Stimulated activated CD4-positive, alpha-beta T cell treated with anti-CD3 and anti-CD28 coated beads, TNF-alpha, amount 100 ng/mL, for 4 hours (primary cell): Measurements from ENCODE around the gene MMP28.

Experiments
- DNase-seq, 3 experiments: peaks; one replicate each; pipeline ENCODE4 v3.0.0-alpha.2; 2020; ENCODE audit warnings: low read depth in 3 of 3

Gene MMP28

GRCh38 chr17:35743626-35744328 is 51.7 kb downstream of the MMP28 start:
- no peak for DNase-seq

DNA sequence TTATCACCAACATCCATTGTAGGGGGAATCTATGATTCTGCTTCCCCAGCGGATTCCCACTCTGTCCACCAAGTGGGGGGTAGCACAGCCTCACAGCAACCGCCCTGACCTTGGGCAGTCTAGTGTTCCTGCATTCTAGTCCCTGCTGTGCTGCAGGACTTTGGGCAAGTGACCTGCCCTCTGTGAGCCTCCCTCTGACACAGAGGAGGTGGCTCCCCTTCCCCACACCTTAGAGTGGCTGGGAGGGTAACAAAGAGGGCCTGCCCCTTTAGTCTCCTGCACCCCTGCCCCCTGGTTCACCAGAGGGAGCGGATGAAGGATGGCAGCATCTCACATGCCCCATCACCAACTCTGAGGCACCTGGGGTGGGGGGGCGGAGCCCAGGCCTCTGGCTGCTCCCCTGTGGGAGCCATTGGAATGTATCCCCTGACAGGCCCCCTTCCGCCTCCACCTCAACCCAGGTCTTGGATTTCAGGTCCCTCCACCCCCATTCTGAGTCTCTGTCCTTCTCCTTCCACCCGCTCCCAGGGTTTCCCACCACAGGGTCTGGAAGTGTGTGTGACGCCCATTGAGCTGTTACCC is 52.5 kb downstream of the MMP28 start:
- no peak for DNase-seq

DNA sequence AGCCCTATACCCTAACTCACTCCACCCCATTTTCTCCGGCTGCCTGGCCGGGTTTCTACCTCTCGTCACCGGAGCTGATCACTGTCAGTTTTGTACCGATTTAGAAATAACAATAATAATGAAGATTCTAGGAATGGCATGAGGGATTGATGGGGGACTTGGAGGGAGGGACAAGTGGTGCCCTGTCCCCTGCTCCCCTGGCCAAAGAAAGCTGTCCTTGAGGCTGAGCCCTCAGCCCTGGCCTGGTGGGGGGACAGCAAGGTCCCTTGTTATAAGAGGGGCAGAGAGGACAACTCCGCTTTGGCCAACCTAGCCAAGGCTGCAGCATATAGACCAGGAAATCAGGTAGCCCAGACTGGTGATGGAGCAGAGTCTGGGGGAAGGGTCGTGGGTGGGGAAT is 52.9 kb downstream of the MMP28 start:
- DNase-seq = no peak

DNA sequence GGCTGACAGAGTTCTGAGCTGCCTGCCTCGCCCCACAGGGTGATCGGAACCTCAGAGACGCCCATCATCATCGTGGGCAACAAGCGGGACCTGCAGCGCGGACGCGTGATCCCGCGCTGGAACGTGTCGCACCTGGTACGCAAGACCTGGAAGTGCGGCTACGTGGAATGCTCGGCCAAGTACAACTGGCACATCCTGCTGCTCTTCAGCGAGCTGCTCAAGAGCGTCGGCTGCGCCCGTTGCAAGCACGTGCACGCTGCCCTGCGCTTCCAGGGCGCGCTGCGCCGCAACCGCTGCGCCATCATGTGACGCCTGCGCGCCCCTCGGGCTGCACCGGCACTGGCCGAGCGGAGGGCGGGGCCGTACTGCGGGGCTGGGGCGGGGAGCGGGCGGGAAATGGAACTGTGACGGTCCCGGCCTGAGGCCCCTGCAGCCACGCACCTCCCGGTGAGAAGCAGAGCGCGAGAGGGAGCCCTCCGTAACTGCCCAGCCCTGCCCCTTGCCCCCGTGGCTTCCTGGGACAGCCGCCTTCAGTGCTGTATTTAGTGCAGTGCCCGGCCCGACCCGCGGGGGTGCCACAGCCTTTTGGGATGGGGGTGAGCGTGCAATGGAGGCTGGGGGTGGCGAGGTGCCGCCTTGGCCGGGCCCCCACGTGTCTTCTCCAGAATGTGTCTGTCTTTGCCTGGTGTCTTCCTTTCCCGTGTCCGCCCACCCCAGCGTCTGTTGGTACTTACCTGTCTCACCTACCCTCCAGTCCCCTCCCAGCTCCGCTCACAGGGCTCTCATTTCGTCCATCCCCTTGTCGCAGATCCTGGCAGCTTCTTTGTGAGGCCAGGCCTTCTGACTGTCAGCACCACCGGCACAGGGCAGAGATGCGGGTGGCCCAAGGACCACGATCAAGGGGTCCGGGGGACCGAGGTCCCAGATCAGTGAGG is 54.2 kb downstream of the MMP28 start:
- DNase-seq = no peak

DNA sequence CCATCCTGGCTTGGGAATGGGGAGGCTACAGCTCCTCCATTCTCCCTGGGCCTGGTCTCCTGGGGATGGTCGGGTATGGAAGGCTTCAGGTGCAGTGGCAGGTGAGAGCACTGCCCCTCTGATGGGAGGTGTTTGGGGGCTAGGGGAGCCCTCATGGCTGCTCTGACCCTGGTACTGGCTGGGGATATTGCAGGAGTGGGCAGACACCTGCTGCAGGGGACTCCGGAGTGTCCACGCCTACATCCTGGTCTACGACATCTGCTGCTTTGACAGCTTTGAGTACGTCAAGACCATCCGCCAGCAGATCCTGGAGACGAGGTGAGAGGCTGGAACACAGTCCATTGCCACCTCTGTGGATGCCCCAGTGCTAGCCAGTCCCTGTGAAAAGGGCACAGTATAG is 55.2 kb downstream of the MMP28 start:
- no peak for DNase-seq

DNA sequence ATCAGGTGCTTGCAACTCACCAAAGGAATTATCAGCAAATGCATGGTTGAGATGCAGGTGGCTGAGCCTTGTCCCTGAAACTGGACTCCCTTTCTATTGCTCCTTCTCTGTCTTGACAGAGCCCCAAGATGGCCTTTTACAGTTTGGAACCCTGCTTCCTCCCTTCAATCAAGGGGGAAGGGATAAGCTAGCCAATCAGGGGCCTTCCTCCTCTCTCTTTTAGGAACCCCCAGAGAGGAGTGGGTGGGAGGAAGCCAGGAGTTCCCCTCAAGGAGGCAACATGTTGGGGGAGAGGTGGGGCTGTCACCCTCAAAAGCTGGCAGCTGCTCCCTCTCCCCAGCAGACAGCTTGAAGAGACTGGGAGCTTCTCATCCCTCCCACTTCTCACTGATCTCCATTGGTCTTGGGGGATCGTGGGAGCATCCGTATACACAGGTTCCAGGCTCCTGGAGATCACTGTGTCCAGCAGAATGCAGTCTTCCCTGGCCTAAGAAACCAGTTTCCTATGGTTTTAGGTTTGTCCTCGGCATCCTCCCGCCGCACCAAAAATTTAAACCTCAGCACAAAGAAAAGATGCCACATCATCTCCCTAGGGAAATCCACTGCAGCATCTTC is 56.8 kb downstream of the MMP28 start:
- no peak for DNase-seq

- DNase-seq = no peak
Observed at GRCh38 chr17:35736236-35736635, 59.2 kb downstream of the MMP28 start.

GRCh38 chr17:35735036-35735805 is 60.2 kb downstream of the MMP28 start:
- DNase-seq = no peak

DNA sequence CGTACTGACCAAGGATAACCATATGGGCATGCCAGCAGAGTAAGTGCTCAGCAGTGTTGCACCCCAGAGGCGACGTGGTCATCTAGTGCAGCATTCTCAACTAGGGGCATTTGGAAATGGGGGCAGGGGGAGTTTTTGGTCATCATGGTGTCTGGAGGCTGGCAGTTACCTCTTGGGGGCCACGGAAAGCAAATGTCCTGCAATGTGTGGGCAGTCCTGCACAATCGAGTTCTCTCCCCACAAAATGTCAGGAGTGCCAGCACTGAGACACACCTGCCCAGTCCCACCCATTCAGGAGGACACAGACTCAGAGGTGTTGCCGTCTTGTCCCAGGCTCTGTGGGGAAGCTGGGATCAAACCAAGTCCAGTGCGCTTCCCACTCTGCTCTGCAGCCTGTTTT is 61.0 kb downstream of the MMP28 start:
- no peak for DNase-seq

GRCh38 chr17:35733366-35733765 is 62.1 kb downstream of the MMP28 start:
- DNase-seq = no peak

- DNase-seq = no peak
Observed at GRCh38 chr17:35732806-35733136, 62.7 kb downstream of the MMP28 start.

- DNase-seq = no peak
Observed at GRCh38 chr17:35731917-35732805, 63.3 kb downstream of the MMP28 start.

DNA sequence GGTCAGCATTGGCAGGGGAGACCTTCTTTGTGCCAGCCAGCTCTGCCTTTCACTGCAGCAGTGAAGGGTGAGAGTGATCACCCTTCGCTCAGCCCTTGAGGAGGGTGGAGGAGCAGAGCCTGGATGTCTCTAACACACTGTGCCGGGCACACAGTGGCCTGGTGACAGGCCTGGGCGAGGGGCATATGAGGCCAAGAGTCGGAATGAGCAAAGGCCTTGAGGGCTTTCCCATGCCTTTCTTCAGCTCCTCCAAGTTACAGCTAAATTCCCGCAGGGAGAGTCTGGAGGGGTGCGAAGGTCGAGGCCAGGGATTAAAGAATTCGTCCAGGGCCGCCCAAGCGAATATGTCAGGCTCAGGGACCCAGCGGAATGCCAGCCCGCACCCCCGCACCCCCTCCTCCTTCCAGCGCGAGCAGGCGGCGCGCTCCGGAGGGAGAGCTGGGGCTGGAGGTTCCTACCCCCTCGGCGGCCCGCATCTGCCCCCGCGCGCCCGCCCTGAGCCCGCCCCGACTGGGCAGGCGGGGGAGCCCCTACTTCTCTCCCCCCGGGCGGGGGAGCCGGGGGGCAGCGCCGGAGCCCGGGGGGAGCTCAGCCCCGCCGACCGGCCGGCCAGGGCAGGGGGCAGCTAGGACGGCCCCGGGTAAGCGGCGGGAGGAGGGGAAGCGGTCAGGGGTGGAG is 64.1 kb downstream of the MMP28 start, which contains the start of gene RASL10B:
RASL10B (plus strand) TSS at position 401 of the 678 bp plus-strand sequence. CDS start 3,546 bp downstream, outside the sequence.
- DNase-seq = peak; percentile 35 to 50 (median 35)

GRCh38 chr17:35730400-35731005 is 64.9 kb downstream of the MMP28 start:
- no peak for DNase-seq

DNA sequence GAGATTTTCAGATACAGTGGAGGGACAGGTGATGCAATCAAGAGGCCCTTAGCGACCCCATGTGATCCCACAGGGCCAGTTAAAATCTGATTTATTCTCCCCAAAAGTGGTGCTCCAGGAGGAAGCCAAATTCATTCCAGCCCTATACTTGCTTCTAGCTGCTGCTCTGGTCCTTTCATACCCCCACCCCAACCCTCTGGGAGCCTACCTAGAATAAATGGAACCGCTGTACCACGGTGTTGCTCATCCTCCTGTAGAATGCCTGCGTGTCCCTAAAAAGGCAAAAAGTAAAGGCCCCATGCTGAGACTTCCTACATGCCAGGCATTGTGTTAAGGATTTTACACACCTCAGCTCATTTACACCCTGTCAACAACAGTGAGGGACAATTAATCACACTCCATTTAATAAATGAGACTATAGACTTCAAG is 66.0 kb downstream of the MMP28 start:
- DNase-seq = no peak

- DNase-seq = no peak
Observed at GRCh38 chr17:35728551-35728950, 66.9 kb downstream of the MMP28 start.

DNA sequence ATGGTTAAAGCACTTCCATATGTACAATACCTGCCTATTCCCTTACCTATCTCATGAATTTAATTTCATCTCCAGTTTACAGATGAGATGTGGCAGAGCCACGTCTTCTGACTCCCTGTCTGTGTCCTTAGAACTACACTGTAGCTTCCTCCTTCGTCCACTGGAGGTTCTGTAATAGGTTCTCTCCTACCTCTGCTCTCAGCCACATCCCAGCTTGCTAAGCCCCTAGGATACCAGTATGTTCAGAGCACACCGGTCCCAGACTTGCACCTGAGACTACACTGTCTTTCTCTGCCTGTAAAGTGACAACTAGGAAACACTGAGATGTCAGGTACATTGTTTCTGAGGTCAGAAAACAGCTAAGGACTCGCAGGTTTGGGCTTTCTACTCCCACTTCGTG is 67.8 kb downstream of the MMP28 start:
- DNase-seq = no peak

GRCh38 chr17:35726953-35727460 is 68.4 kb downstream of the MMP28 start:
- no peak for DNase-seq
